SK-N-SH (cell line): ENCODE results near the gene SLC35F4. TPM values are rescaled to one million over a fixed set of nuclear protein-coding genes. Genes with fewer than 3 reads are reported as not detected.

ENCODE experiments used
- CTCF ChIA-PET: fragments of 300-600, 350-600 bp; formaldehyde crosslinking; extraction: SDS; loops from one replicate; lab custom pipeline; 2021; lab: Yijun Ruan, JAX
- POLR2A ChIA-PET: fragments of 350-600 bp; sonication (Branson Sonifier 250); formaldehyde crosslinking; extraction: SDS; loops from one replicate; lab custom pipeline; 2020; ENCODE audit warnings: antibody characterized with exemption, inconsistent platforms; lab: Yijun Ruan, JAX
- DNase-seq: peaks from one replicate; pipeline ENCODE4 v3.0.0; 2012
- H2AFZ ChIP-seq: fragments of 200-600 bp; sonication (generic); 2 replicates; pipeline ENCODE4 v1.8.1; 2016; ENCODE audit warnings: antibody characterized with exemption, mild to moderate bottlenecking, low read depth
- H3F3A ChIP-seq: fragments of 200-600 bp; sonication (generic); replicated peaks from 2 replicates; pipeline ENCODE3; 2016; ENCODE audit warnings: antibody characterized with exemption, mild to moderate bottlenecking; ENCODE audit not compliant: insufficient read depth
- H3K27ac ChIP-seq, 2 experiments: fragments of 200-500 bp in 1 of 2; fragments of 200-600 bp in 1 of 2; sonication (Bioruptor generic) in 1 of 2; sonication (generic), shearing (Covaris generic) in 1 of 2; 2 replicates each; pipeline versions ENCODE4 v1.5.1 to v1.6.1; 2014 to 2016; ENCODE audit warnings: low read depth in 2 of 2, inconsistent platforms in 1 of 2, low read length in 1 of 2, mild to moderate bottlenecking in 1 of 2, mixed read lengths in 1 of 2
- H3K27me3 ChIP-seq: fragments of 200-600 bp; sonication (generic), shearing (Covaris generic); 2 replicates; pipeline ENCODE4 v1.6.1; 2016; ENCODE audit warnings: mixed run types; ENCODE audit not compliant: insufficient read depth
- H3K36me3 ChIP-seq, 2 experiments: fragments of 200-500 bp in 1 of 2; fragments of 200-600 bp in 1 of 2; sonication (Bioruptor generic) in 1 of 2; sonication (generic) in 1 of 2; replicated peaks in 1 of 2; 2 replicates each; pipeline versions ENCODE3 to v1.5.1; 2014 to 2016; ENCODE audit warnings: low read length in 1 of 2, mild to moderate bottlenecking in 1 of 2; ENCODE audit not compliant: insufficient read depth in 2 of 2, control insufficient read depth in 1 of 2
- H3K4me1 ChIP-seq, 2 experiments: fragments of 200-500 bp in 1 of 2; fragments of 200-600 bp in 1 of 2; sonication (Bioruptor generic) in 1 of 2; sonication (generic), shearing (Covaris generic) in 1 of 2; 2 replicates each; pipeline versions ENCODE4 v1.5.1 to v1.6.1; 2014 to 2016; ENCODE audit warnings: low read depth in 1 of 2, low read length in 1 of 2, mixed run types in 1 of 2; ENCODE audit not compliant: insufficient read depth in 2 of 2, control insufficient read depth in 1 of 2
- H3K4me2 ChIP-seq: fragments of 200-600 bp; sonication (generic), shearing (Covaris generic); 2 replicates; pipeline ENCODE4 v1.6.1; 2017; ENCODE audit warnings: mixed run types
- H3K4me3 ChIP-seq, 2 experiments: fragments of 200-500 bp in 1 of 2; fragments of 200-600 bp in 1 of 2; sonication (Bioruptor generic) in 1 of 2; sonication (generic), shearing (Covaris generic) in 1 of 2; 2 replicates each; pipeline versions ENCODE4 v1.5.1 to v1.8.1; 2014 to 2016; ENCODE audit warnings: low read depth in 2 of 2, inconsistent platforms in 1 of 2, low read length in 1 of 2, mild to moderate bottlenecking in 1 of 2, mixed read lengths in 1 of 2, moderate library complexity in 1 of 2
- H3K79me2 ChIP-seq: fragments of 200-600 bp; sonication (generic); 2 replicates; pipeline ENCODE4 v1.8.1; 2017; ENCODE audit warnings: mild to moderate bottlenecking; ENCODE audit not compliant: insufficient read depth
- H3K9ac ChIP-seq: fragments of 200-600 bp; sonication (generic); 2 replicates; pipeline ENCODE4 v1.6.1; 2017; ENCODE audit warnings: mixed run types
- H3K9me2 ChIP-seq: fragments of 200-600 bp; sonication (generic); 2 replicates; pipeline ENCODE4 v1.6.1; 2017; ENCODE audit warnings: mixed run types
- H3K9me3 ChIP-seq: fragments of 200-600 bp; sonication (generic); 2 replicates; pipeline ENCODE4 v1.6.1; 2017; ENCODE audit warnings: mixed run types, mild to moderate bottlenecking, moderate library complexity
- H4K20me1 ChIP-seq: fragments of 200-600 bp; sonication (generic); 2 replicates; pipeline ENCODE4 v1.6.1; 2017; ENCODE audit warnings: mild to moderate bottlenecking, mixed run types; ENCODE audit not compliant: insufficient read depth
- CTCF ChIP-seq: fragments of 200-600 bp; sonication (generic); IDR thresholded peaks from 2 replicates; pipeline ENCODE4 v1.6.1; 2017; ENCODE audit warnings: antibody characterized with exemption, mild to moderate bottlenecking, moderate library complexity
- EZH2phosphoT487 ChIP-seq: fragments of 200-600 bp; sonication (generic); IDR thresholded peaks from 2 replicates; pipeline ENCODE4 v1.6.1; 2017; ENCODE audit warnings: low read depth, mixed run types, mild to moderate bottlenecking, antibody characterized with exemption, moderate library complexity, borderline replicate concordance
- FOXM1 ChIP-seq: IDR thresholded peaks from 2 replicates; pipeline ENCODE4 v1.4.0; 2012; ENCODE audit warnings: low read depth, mild to moderate bottlenecking
- GATA2 ChIP-seq: sonication (generic); formaldehyde crosslinking; IDR thresholded peaks from 2 replicates; pipeline ENCODE4 v1.5.0; 2020; ENCODE audit warnings: mild to moderate bottlenecking, missing genetic modification reagents
- IRF3 ChIP-seq: fragments of 150-350 bp; IDR thresholded peaks from 2 replicates; pipeline ENCODE4 v1.6.1; 2016; ENCODE audit warnings: mild to moderate bottlenecking, low read depth, low read length
- NRF1 ChIP-seq: IDR thresholded peaks from 2 replicates; pipeline ENCODE4 v1.6.1; 2012; ENCODE audit warnings: low read depth, mild to moderate bottlenecking, low read length
- POLR2AphosphoS5 ChIP-seq: IDR thresholded peaks from 2 replicates; pipeline ENCODE4 v1.6.1; 2012; ENCODE audit warnings: low read depth, low read length
- RAD21 ChIP-seq: IDR thresholded peaks from 2 replicates; pipeline ENCODE4 v1.6.1; 2012; ENCODE audit warnings: mild to moderate bottlenecking, low read length
- REST ChIP-seq: IDR thresholded peaks from 2 replicates; pipeline ENCODE4 v1.6.1; 2012; ENCODE audit warnings: mild to moderate bottlenecking, low read depth, low read length, moderate library complexity
- RXRA ChIP-seq: IDR thresholded peaks from 2 replicates; pipeline ENCODE4 v1.4.0; 2012; ENCODE audit warnings: low read depth, mild to moderate bottlenecking, borderline replicate concordance
- SMC3 ChIP-seq: IDR thresholded peaks from 2 replicates; pipeline ENCODE4 v1.6.1; 2012; ENCODE audit warnings: low read depth, low read length, improper control_type of control experiment
- YY1 ChIP-seq: IDR thresholded peaks from 2 replicates; pipeline ENCODE4 v1.4.0; 2012; ENCODE audit warnings: low read depth, mild to moderate bottlenecking
- ZBTB33 ChIP-seq: IDR thresholded peaks from 2 replicates; pipeline ENCODE4 v1.4.0; 2012; ENCODE audit warnings: low read depth, borderline replicate concordance
- WGBS: methylation state at CpG from one replicate; pipeline ENCODE4 v1.1.6; 2017; ENCODE audit warnings: low lambda C conversion rate; 5-methylcytosine and 5-hydroxymethylcytosine counted together
- polyA plus RNA-seq, 3 experiments: library from polyadenylated mRNA; depleted of rRNA; stranded (reverse); fragments of >200 nt; gene quantifications; 2 replicates each; pipeline ENCODE4 v1.2.3, GENCODE V29; 2012

The SLC35F4 gene
- polyA plus RNA-seq, 1 of the 3 experiments (the other 2 are of a cell fraction), result not detected

- Histone ChIP-seq H4K20me1 (no peaks in the 10 kb centered on the region), H3K27ac (no peak overlapping the region), H3K9ac (no peak overlapping the region), H3F3A (no peaks in the 10 kb centered on the region), H2AFZ (no peak overlapping the region), H3K79me2 (no peaks in the 10 kb centered on the region), H3K9me2 (no peaks in the 10 kb centered on the region), H3K27me3 (no peaks in the 10 kb centered on the region), H3K4me2 (no peak overlapping the region), H3K36me3 (no peaks in the 10 kb centered on the region), H3K9me3 (no peaks in the 10 kb centered on the region), H3K4me1 (no peaks in the 10 kb centered on the region), H3K4me3 (no peak overlapping the region)
- ChIA-PET CTCF (no interaction called here), POLR2A (no interaction called here)
- 3% methylated on average over 2 of the region's 2 CpGs for WGBS
- TF ChIP-seq FOXM1 (no peak), ZBTB33 (no peak), RAD21 (no peak), IRF3 (no peak), GATA2 (no peak), YY1 (no peak), CTCF (no peak), SMC3 (no peak), POLR2AphosphoS5 (no peak), NRF1 (no peak), REST (no peak), RXRA (no peak), EZH2phosphoT487 (no peak)
- no peak for DNase-seq
Measured at GRCh38 chr14:57820581-57820980, 45.3 kb downstream of the SLC35F4 start.
